Heart left ventricle (tissue), 16 donors: ENCODE data around the gene BDNF. TPM values are rescaled to one million over a fixed set of nuclear protein-coding genes. Genes with fewer than 3 reads are reported as not detected.
"Not testable (repeated sequence)": the region's sequence is repeated elsewhere in the genome, so short reads cannot be mapped to it uniquely, and the experiment has no call there.

Source experiments
- ATAC-seq, 4 donors: fragments of 200-7000 bp; cut with Tn5 transposase; one replicate each; pipeline ENCODE4 v1.9.1; 2020 to 2022; ENCODE audit warnings: moderate library complexity in 4 of 4, mild to moderate bottlenecking in 3 of 4, moderate number of reproducible peaks in 1 of 4
- DNase-seq, 5 donors: peaks; one replicate each; pipeline ENCODE4 v3.0.0-alpha.2; 2020
- H3K27ac ChIP-seq, 12 donors: fragments of 200-600 bp; sonication (generic) in 4 of 12; one replicate each; pipeline versions ENCODE4 v1.5.0 to v1.8.0; 2016 to 2022; ENCODE audit warnings: mild to moderate bottlenecking in 2 of 12
- H3K27me3 ChIP-seq, 9 donors: fragments of 200-600 bp; sonication (generic) in 2 of 9; one replicate each; pipeline versions ENCODE4 v1.5.1 to v1.8.0; 2016 to 2022; ENCODE audit warnings: mild to moderate bottlenecking in 3 of 9
- H3K36me3 ChIP-seq, 9 donors: fragments of 200-600 bp; sonication (generic) in 2 of 9; one replicate each; pipeline versions ENCODE4 v1.5.0 to v1.8.0; 2018 to 2022; ENCODE audit warnings: mild to moderate bottlenecking in 2 of 9
- H3K4me1 ChIP-seq, 12 donors: fragments of 200-600 bp; sonication (generic) in 4 of 12; one replicate each; pipeline versions ENCODE4 v1.5.0 to v1.8.0; 2016 to 2022; ENCODE audit warnings: mild to moderate bottlenecking in 3 of 12
- H3K4me3 ChIP-seq, 12 donors: fragments of 200-600 bp; sonication (generic) in 4 of 12; one replicate each; pipeline versions ENCODE4 v1.5.0 to v1.8.0; 2017 to 2022; ENCODE audit warnings: mild to moderate bottlenecking in 9 of 12, moderate library complexity in 4 of 12
- H3K9me3 ChIP-seq, 12 donors: fragments of 200-600 bp; sonication (generic) in 4 of 12; one replicate each; pipeline versions ENCODE4 v1.5.0 to v1.8.0; 2016 to 2022; ENCODE audit warnings: mild to moderate bottlenecking in 1 of 12
- POLR2A ChIP-seq, 2 donors: fragments of 450-650 bp; IDR thresholded peaks; one replicate each; pipeline ENCODE4 v1.6.1; 2017; ENCODE audit warnings: antibody characterized with exemption in 2 of 2, mild to moderate bottlenecking in 2 of 2, moderate library complexity in 2 of 2
- WGBS, 4 donors: extraction: QIAGEN DNeasy Blood & Tissue Kit in 2 of 4; methylation state at CpG; one replicate each; pipeline versions ENCODE4 v1.1.5 to v1.1.7; 2013 to 2018; 5-methylcytosine and 5-hydroxymethylcytosine counted together
- intact Hi-C, 10 donors: fragments of 100-400 bp; cut with DNase I; formaldehyde crosslinking; loops; one replicate each; pipeline versions ENCODE4 v1.11.1 to v1.14.2; 2022
- polyA plus RNA-seq, 2 donors: library from polyadenylated mRNA; stranded (reverse); fragments of 200-250 nt; gene quantifications; one replicate each; pipeline ENCODE4 v1.2.3, GENCODE V29; 2013
- total RNA-seq, 9 donors: library from RNA; depleted of rRNA in 2 of 9; stranded (reverse); fragments of >200 nt in 2 of 9; fragmentation: NEBNext Ultra II Directional in 3 of 9; extraction: Animal tissue kit (Norgen Biotek cat#: 25700) in 3 of 9; gene quantifications; one replicate each; pipeline versions ENCODE4 v1.1.0 to v1.2.4, GENCODE V29; 2016 to 2023
- TF ChIP-seq, protein P1 (sequence below), 12 donors: fragments of 200-600 bp; sonication (generic) in 4 of 12; IDR thresholded peaks; one replicate each; pipeline versions ENCODE4 v1.5.0 to v1.8.0; 2018 to 2022; ENCODE audit warnings: antibody characterized with exemption in 12 of 12, mild to moderate bottlenecking in 5 of 12
- donor health status: ischemic (EF 13 %, LVEDD 7.1; RV severe dilation, severe dysfunction).
- donor health status: healthy with polysubstance abuse.
- donor health status: DM: no; HTN: yes; CAD: no.
- donor health status: DM: no; HTN: no; CAD: no.
- donor health status: ischemic (EF 25% LVEDD 6.9; RV normal size, moderate dysfunction).
- donor health status: ischemic (EF 25% LVEDD 5.7; RV mildly dilated, moderate dysfunction).
- donor health status: healthy.
- donor health status: DM: yes; HTN: yes; CAD: no.
- donor health status: ischemic (EF 35%, LVEDD 5.7; RV mildly dilated, moderate dysfunction).
- donor health status: nonischemic (EF 11% LVEDD 7.7; RV severe dilation, severe dysfunction).
- donor health status: DM: yes; HTN: yes; CAD: no.
- donor health status: PGD.
- donor health status: ischemic (EF 29% LVEDD 5.4; RV normal size, mild dysfunction).
- donor health status: nonischemic (EF 23%, LVEDD 6.1; RV moderate dilation, normal function).

The BDNF gene
- total and polyA plus RNA-seq, 11 donors: 0.93 to 8.5 (median 3.1) TPM

GRCh38 chr11:27640954-27641353 is 59.3 kb downstream of the BDNF start:
- no peak overlapping the region for H3K4me3 ChIP-seq
- H3K36me3 ChIP-seq: peaks cover 0 to 10% (median 0%) of the 10 kb centered on the region in 9 donors
- H3K4me1 ChIP-seq: peaks cover 0 to 16% (median 0%) of the 10 kb centered on the region in 12 donors
- peak overlapping the region in 8 of 12 donors; percentile 27 to 62 (median 40) for H3K27ac ChIP-seq
- DNase-seq (peak in 3 of 5 donors; percentile 35 to 65 (median 35)), ATAC-seq (peak in 3 of 4 donors; percentile 74 to 82 (median 77))
- H3K9me3 ChIP-seq: peaks cover 0 to 8% (median 0%) of the 10 kb centered on the region in 12 donors
- TF ChIP-seq POLR2A (IDR thresholded peaks at IDR 0.05): no peak
- intact Hi-C loops: loop anchor here in 2 of 10 donors (10.0 kb wide), 2 partner anchors 106 to 126 kb away; no protein-coding TSS in a partner anchor
- no peaks in the 10 kb centered on the region for H3K27me3 ChIP-seq

DNA sequence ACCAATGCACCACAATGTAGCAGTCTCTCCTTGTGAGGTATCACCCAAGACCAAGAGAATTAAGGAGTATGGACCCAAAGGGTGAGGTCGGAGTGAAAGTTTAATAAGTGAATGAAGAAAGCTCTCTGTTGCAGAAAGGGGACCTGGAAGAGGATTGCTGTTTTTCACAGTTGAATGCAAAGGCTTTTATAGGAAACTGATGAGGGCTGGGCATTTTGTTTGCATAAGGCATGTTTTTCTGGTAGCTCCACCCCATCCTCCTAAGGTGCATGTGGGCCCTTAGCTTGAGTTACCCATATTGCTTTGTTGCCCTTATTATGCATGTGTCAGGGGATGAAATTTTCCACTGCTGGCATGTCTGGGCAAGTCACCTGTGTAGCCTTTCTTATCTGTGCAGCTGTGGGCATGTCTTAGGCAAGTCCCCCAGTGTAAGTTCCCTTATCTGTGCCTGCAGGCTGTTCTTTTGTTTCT is 64.7 kb downstream of the BDNF start:
- Histone ChIP-seq H3K4me3 (no peak overlapping the region), H3K4me1 (peaks cover 0 to under 1% (median 0%) of the 10 kb centered on the region in 12 donors), H3K9me3 (peaks cover 0 to 19% (median 1%) of the 10 kb centered on the region in 12 donors), H3K36me3 (peaks cover 0 to 7% (median 0%) of the 10 kb centered on the region in 9 donors), H3K27me3 (no peaks in the 10 kb centered on the region), H3K27ac (no peak overlapping the region)
- WGBS, 4 donors: 70 to 93% (median 88%) methylated on average over 1 of the region's 1 CpG
- ATAC-seq: no peak
- DNase-seq: no peak
- TF ChIP-seq, protein P1, sequence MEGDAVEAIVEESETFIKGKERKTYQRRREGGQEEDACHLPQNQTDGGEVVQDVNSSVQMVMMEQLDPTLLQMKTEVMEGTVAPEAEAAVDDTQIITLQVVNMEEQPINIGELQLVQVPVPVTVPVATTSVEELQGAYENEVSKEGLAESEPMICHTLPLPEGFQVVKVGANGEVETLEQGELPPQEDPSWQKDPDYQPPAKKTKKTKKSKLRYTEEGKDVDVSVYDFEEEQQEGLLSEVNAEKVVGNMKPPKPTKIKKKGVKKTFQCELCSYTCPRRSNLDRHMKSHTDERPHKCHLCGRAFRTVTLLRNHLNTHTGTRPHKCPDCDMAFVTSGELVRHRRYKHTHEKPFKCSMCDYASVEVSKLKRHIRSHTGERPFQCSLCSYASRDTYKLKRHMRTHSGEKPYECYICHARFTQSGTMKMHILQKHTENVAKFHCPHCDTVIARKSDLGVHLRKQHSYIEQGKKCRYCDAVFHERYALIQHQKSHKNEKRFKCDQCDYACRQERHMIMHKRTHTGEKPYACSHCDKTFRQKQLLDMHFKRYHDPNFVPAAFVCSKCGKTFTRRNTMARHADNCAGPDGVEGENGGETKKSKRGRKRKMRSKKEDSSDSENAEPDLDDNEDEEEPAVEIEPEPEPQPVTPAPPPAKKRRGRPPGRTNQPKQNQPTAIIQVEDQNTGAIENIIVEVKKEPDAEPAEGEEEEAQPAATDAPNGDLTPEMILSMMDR (IDR thresholded peaks at IDR 0.05): no peak
- no peak for TF ChIP-seq POLR2A (IDR thresholded peaks at IDR 0.05)
- intact Hi-C loops: no loop called here

- H3K4me1 ChIP-seq, H3K27ac ChIP-seq, H3K27me3 ChIP-seq, intact Hi-C loops, H3K4me3 ChIP-seq, DNase-seq, ATAC-seq, H3K36me3 ChIP-seq: not testable (repeated sequence)
- 86 to 94% (median 89%) methylated on average over 2 of the region's 2 CpGs for WGBS, 4 donors
- peaks cover 0 to 19% (median 1%) of the 10 kb centered on the region in 12 donors for H3K9me3 ChIP-seq
Measured at GRCh38 chr11:27634776-27635175, 65.5 kb downstream of the BDNF start.

- H3K4me3 ChIP-seq, ATAC-seq, DNase-seq, intact Hi-C loops, H3K27ac ChIP-seq, H3K36me3 ChIP-seq, H3K4me1 ChIP-seq, H3K27me3 ChIP-seq: not testable (repeated sequence)
- WGBS, 4 donors: 86 to 89% (median 88%) methylated on average over 10 of the region's 10 CpGs
- peaks cover 0 to 19% (median 1%) of the 10 kb centered on the region in 12 donors for H3K9me3 ChIP-seq
Measured at GRCh38 chr11:27634282-27634681, 66.0 kb downstream of the BDNF start.

GRCh38 chr11:27629023-27629422 is 71.2 kb downstream of the BDNF start:
- whole genome bisulfite sequencing, 4 donors: 82 to 96% (median 90%) methylated on average over 5 of the region's 5 CpGs
- intact Hi-C loops: loop anchor here in 1 of 10 donors (10.0 kb wide), 1 partner anchor 94 kb away; no protein-coding TSS in a partner anchor
- not testable (repeated sequence) for H3K4me3 ChIP-seq, ATAC-seq, H3K27me3 ChIP-seq, H3K27ac ChIP-seq, H3K36me3 ChIP-seq, H3K4me1 ChIP-seq, DNase-seq, H3K9me3 ChIP-seq

DNA sequence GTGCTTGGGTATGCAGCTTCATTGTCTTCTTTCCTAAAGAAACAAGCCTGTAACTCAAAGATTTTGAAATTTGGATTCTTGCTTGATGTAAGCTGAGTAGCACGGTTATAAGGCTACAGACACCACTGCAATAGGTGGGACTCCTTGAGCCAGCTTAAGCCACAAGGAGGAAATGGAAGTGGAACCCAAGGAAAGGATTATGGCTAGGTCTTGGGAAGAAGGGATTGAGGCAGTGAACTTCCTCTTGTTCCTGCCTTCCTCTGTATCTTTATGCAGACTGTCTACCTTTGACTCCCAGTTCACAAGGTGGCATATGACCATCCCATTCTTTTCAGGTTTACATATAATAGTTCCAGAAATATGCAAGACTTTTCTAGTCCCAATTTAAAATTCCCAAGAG is 72.3 kb downstream of the BDNF start:
- 83 to 88% (median 87%) methylated on average over 1 of the region's 1 CpG for WGBS, 4 donors
- no peaks in the 10 kb centered on the region for H3K36me3 ChIP-seq
- H3K27me3 ChIP-seq: no peaks in the 10 kb centered on the region
- no peak overlapping the region for H3K27ac ChIP-seq
- no peaks in the 10 kb centered on the region for H3K9me3 ChIP-seq
- DNase-seq: no peak
- peaks cover 0 to under 1% (median 0%) of the 10 kb centered on the region in 12 donors for H3K4me1 ChIP-seq
- intact Hi-C loops: loop anchor here in 1 of 10 donors (10.0 kb wide), 1 partner anchor 93 kb away; no protein-coding TSS in a partner anchor
- TF ChIP-seq, protein P1 (IDR thresholded peaks at IDR 0.05): no peak
- TF ChIP-seq POLR2A (IDR thresholded peaks at IDR 0.05): no peak
- no peak overlapping the region for H3K4me3 ChIP-seq
- ATAC-seq: no peak
